Cardiac muscle cell (in vitro differentiated cells and primary cell): ENCODE measurements around the gene CMIP. TPM values are rescaled to one million over a fixed set of nuclear protein-coding genes. Genes with fewer than 3 reads are reported as not detected.

Source experiments
- DNase-seq, 2 donors: peaks; one replicate each; pipeline versions ENCODE4 v3.0.0 to v3.0.0-alpha.2; 2010 to 2017; ENCODE audit warnings: low read depth in 1 of 2, low spot score in 1 of 2
- H3K27ac ChIP-seq: fragments of 200-600 bp; sonication (generic); 2 replicates; pipeline ENCODE4 v1.5.1; 2016
- H3K27me3 ChIP-seq: fragments of 200-600 bp; sonication (generic); 2 replicates; pipeline ENCODE4 v1.6.0; 2016; ENCODE audit warnings: control low read depth
- H3K36me3 ChIP-seq: fragments of 200-600 bp; sonication (generic); 2 replicates; pipeline ENCODE4 v1.5.1; 2016; ENCODE audit warnings: control low read depth
- H3K4me1 ChIP-seq: fragments of 200-600 bp; sonication (generic); 2 replicates; pipeline ENCODE4 v1.8.1; 2017; ENCODE audit warnings: low read depth, mild to moderate bottlenecking, mixed run types
- H3K4me3 ChIP-seq: fragments of 200-600 bp; sonication (generic); 2 replicates; pipeline ENCODE4 v1.5.1; 2016; ENCODE audit warnings: mild to moderate bottlenecking
- H3K9me3 ChIP-seq: fragments of 200-600 bp; sonication (generic); 2 replicates; pipeline ENCODE4 v1.5.1; 2017; ENCODE audit warnings: low read depth, mild to moderate bottlenecking, control low read depth
- polyA plus RNA-seq: library from polyadenylated mRNA; unstranded; fragments of >200 nt; fragmentation: Nextera tagmentation; extraction: Ambion mirVana; gene quantifications from 2 replicates; pipeline ENCODE4 v1.2.1, GENCODE V29; 2016
- total RNA-seq: library from RNA; depleted of rRNA; stranded (reverse); fragments of >200 nt; gene quantifications from 2 replicates; pipeline ENCODE4 v1.2.3, GENCODE V29; 2016
- TF ChIP-seq, protein P1 (sequence below): IDR thresholded peaks from 2 replicates; pipeline ENCODE4 v1.5.1; 2012; ENCODE audit warnings: low read depth, mild to moderate bottlenecking, low read length

CMIP gene
- total and polyA plus RNA-seq, 2 experiments from 2014 or later: 1.8 to 22.2 TPM

DNA sequence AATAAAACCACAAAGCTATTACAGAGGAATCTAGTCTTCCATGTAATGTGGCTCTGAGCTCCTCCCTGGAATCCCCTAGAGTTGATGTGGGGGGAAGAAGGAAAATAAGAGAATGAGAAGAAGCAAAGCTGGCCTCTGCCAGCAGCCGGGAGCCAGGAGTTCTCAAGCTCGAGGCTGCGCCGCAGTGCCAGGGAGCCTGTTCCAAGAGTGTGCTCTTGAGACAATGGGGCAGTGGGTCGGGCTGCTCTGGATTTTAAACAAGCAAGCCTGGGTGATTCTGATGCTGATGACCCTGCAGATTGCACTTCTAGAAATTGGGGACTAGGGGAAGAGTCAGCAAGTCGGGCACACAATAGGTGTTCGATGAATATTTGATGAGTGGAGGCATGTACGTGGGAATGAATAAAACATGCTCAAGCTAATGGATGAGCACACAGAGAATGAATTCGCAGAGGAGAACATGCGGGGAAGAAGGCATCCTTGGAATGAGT, 119.9 kb downstream of the CMIP start:
- no peak for DNase-seq
- no peaks in the 10 kb centered on the region for H3K36me3 ChIP-seq
- no peak overlapping the region for H3K27ac ChIP-seq
- TF ChIP-seq, protein P1, sequence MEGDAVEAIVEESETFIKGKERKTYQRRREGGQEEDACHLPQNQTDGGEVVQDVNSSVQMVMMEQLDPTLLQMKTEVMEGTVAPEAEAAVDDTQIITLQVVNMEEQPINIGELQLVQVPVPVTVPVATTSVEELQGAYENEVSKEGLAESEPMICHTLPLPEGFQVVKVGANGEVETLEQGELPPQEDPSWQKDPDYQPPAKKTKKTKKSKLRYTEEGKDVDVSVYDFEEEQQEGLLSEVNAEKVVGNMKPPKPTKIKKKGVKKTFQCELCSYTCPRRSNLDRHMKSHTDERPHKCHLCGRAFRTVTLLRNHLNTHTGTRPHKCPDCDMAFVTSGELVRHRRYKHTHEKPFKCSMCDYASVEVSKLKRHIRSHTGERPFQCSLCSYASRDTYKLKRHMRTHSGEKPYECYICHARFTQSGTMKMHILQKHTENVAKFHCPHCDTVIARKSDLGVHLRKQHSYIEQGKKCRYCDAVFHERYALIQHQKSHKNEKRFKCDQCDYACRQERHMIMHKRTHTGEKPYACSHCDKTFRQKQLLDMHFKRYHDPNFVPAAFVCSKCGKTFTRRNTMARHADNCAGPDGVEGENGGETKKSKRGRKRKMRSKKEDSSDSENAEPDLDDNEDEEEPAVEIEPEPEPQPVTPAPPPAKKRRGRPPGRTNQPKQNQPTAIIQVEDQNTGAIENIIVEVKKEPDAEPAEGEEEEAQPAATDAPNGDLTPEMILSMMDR: no peak
- H3K4me3 ChIP-seq: no peak overlapping the region
- H3K4me1 ChIP-seq: no peaks in the 10 kb centered on the region
- H3K27me3 ChIP-seq: no peaks in the 10 kb centered on the region
- H3K9me3 ChIP-seq: no peaks in the 10 kb centered on the region

DNA sequence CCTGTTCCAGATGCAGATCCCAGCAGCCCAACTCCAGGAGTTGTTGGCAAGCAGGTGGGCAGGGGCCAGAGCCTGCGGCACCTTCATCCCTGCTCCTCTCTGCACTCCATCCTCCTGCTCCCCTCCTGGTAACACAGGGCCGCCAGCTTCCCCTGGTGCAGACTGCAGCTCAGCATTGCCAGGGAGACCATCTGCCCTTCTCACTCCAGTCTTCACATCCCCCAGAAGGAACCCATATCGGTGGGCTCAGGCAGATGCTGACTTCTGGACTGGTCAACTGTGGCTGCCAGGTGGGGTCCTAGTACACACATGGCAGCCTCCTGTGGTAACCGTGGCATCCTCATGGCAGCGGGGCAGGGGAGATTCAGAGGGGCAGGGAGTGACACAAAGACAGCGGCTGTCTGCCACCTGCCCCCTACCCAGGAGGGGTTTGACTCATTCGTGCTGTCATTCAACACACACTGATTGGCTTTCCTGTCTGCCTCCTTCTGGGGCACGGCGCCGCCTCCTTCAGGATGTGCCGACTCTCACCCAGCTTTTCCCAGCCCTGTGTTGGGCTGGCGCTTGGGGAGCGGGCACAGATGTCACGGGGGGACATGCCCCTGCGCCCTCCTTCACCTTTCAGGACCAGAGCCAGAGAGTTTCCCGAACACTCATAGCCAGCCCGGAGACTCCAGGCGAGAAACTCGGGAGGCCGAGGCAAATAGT, 120.9 kb downstream of the CMIP start:
- Histone ChIP-seq H3K27ac (no peak overlapping the region), H3K4me1 (no peaks in the 10 kb centered on the region), H3K4me3 (no peak overlapping the region), H3K27me3 (no peaks in the 10 kb centered on the region), H3K36me3 (no peaks in the 10 kb centered on the region), H3K9me3 (no peaks in the 10 kb centered on the region)
- DNase-seq: no peak
- TF ChIP-seq, protein P1: no peak

DNA sequence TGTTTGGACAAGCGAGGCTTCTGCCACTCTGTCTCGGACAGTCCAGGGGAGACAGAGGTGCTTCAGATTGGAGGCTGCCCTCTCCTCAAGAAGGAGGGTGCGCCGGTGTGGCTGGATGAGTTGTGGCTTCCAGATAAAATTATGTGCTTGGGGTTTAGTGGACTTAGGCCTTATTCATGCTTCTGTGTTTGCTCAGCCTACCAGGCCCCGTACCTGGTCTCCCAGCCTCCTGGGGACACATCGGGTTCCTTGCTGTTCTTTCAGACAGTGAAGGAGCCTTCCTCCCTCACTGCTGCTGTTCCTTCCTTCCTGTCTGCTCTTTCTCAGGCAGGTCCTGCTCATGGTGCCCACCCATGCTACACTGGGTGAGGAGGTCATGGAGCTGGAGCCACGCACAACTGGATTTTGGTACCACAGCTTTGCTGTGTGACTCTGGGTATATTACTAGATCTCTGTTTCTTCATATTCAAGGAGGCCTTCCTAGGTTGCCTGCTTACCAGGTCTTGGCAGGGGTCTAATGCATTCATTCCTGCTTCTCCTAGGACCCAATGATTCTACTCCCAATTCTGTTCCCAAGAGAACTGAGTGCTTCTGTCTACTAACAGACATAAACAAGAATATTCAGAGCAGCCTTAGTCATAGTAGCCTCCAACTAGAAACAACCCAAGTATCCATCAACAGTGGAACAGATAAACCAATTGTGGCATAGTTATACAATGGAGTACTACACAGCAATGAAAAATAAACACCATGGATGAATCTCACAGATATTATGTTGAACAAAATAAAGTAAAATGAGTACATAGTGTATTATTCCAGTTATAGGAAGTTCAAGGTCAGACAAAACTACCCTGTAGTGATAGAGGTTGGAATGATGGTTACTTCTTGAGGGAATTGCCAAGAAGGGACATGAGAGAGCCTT, 121.7 kb downstream of the CMIP start:
- H3K36me3 ChIP-seq: no peaks in the 10 kb centered on the region
- H3K9me3 ChIP-seq: no peaks in the 10 kb centered on the region
- TF ChIP-seq, protein P1: no peak
- DNase-seq: no peak
- H3K4me1 ChIP-seq: no peaks in the 10 kb centered on the region
- H3K4me3 ChIP-seq: no peak overlapping the region
- H3K27ac ChIP-seq: no peak overlapping the region
- no peaks in the 10 kb centered on the region for H3K27me3 ChIP-seq

DNA sequence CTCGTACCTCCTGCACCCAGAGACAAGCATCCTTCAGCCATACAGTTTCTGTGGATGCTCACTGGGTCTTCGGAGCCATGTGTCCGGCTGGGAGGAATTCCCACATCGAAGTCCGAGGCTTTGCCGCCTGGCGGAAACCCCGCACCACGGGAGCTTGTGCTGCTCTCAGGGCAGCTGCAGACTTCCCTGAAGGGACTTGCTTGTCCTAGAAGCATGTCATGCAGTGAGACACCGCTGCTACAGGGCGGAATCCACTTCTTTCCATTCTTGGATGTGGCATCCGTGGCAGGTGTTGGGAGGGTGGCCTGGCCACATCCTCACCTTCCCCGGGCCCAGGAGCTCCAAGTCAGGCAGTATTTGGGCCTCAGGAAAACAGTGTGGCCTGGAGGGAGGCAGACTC, 122.5 kb downstream of the CMIP start:
- Histone ChIP-seq H3K27ac (no peak overlapping the region), H3K9me3 (no peaks in the 10 kb centered on the region), H3K4me1 (no peaks in the 10 kb centered on the region), H3K27me3 (no peaks in the 10 kb centered on the region), H3K36me3 (no peaks in the 10 kb centered on the region), H3K4me3 (no peak overlapping the region)
- no peak for DNase-seq
- TF ChIP-seq, protein P1: no peak

DNA sequence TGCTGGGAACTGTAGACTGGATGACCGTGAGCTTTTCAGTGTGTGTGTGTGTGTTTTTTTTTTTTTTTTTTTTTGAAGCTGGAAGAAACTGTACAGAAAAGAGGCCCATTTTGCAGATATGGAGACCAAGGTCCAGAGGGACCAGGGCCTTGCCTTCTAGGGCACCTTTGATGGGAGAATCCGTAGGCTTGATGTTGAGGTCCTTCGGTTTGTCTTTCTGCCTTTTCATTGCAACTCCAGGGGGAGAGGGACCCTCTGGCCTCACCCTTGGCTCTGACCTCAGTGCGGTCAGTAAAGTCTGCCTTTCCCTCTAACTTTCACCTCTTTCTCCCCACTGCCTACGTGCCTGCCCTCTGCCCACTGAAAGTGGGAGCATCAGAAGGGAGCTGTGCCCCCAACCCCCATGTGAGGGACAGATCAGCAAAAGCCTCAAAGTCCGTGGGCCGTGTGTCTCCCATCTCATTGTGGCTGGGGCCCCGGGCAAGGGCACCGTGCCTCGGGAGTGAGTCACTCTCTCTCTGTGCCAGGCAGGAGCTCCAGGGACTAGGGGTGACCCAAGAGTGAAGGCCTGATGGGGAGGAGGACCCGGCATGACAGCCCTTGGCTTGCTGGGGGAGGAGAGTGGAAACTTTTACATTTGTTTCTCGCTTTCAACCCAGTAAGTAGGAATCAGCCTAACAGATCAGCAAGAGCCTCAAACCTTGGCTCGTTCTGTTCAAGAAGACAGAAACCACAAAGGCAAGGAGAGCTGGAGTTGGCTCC, 123.6 kb downstream of the CMIP start:
- TF ChIP-seq, protein P1: no peak
- Histone ChIP-seq H3K27ac (no peak overlapping the region), H3K4me1 (no peaks in the 10 kb centered on the region), H3K27me3 (no peaks in the 10 kb centered on the region), H3K9me3 (no peaks in the 10 kb centered on the region), H3K4me3 (no peak overlapping the region), H3K36me3 (no peaks in the 10 kb centered on the region)
- DNase-seq: peak in 1 of 2 donors; percentile 57
